Osteocyte (in vitro differentiated cells): ENCODE data around the gene SLC5A4. TPM values are rescaled to one million over a fixed set of nuclear protein-coding genes. Genes with fewer than 3 reads are reported as not detected.

Experiments
- DNase-seq: peaks from one replicate; pipeline ENCODE4 v3.0.0; 2021; ENCODE audit warnings: mixed read lengths; ENCODE audit not compliant: unreplicated experiment; ENCODE audit errors: extremely low spot score
- H3K27ac Mint-ChIP-seq: one replicate; pipeline ENCODE4 v1.8.0; 2021; ENCODE audit warnings: mild to moderate bottlenecking, mixed read lengths; ENCODE audit not compliant: unreplicated experiment
- H3K27me3 Mint-ChIP-seq: one replicate; pipeline ENCODE4 v1.8.0; 2021; ENCODE audit warnings: mixed read lengths; ENCODE audit not compliant: unreplicated experiment
- H3K36me3 Mint-ChIP-seq: one replicate; pipeline ENCODE4 v1.8.0; 2021; ENCODE audit warnings: mixed read lengths; ENCODE audit not compliant: unreplicated experiment
- H3K4me1 Mint-ChIP-seq: one replicate; pipeline ENCODE4 v1.8.0; 2021; ENCODE audit warnings: mixed read lengths; ENCODE audit not compliant: unreplicated experiment
- H3K4me3 Mint-ChIP-seq: one replicate; pipeline ENCODE4 v1.8.0; 2021; ENCODE audit warnings: mild to moderate bottlenecking, moderate library complexity, mixed read lengths; ENCODE audit not compliant: unreplicated experiment
- H3K9me3 Mint-ChIP-seq: one replicate; pipeline ENCODE4 v1.8.0; 2021; ENCODE audit warnings: mixed read lengths; ENCODE audit not compliant: unreplicated experiment
- total RNA-seq: library from RNA; stranded (reverse); gene quantifications from 2 replicates; pipeline ENCODE4 v1.2.1, GENCODE V29; 2021
- TF ChIP-seq, protein P1 (sequence below): fragments of 200-600 bp; sonication (generic); IDR thresholded peaks from 2 replicates; pipeline ENCODE4 v1.5.0; 2021; ENCODE audit warnings: antibody characterized with exemption, mild to moderate bottlenecking, moderate library complexity

The SLC5A4 gene
- total RNA-seq, 1 donor from 2014 or later, result not detected

DNA sequence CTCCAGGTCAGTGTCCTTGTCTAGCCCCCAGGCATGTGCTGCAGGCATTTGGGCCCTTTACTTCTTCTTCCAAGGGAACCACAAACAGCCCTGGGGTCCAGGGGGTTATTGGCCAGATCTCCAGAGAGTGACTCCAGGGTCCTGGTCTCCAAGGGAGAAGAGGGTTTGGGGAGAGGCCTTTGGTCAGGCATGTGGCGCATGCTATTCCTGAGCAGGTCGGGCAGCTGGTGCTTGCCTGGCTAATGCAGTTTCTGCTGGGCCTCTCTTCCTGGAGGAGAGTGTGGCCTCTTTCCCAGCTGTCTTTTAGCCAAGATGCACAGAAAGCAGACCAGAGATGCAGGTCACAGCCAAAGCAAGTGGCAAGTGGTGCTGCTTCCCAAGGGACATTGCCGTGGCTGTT, 46.5 kb downstream of the SLC5A4 start:
- Mint-ChIP-seq H3K27ac (no peak overlapping the region), H3K9me3 (no peaks in the 10 kb centered on the region), H3K4me1 (peaks cover 13% of the 10 kb centered on the region), H3K27me3 (no peaks in the 10 kb centered on the region), H3K36me3 (no peaks in the 10 kb centered on the region), H3K4me3 (no peak overlapping the region)
- TF ChIP-seq, protein P1, sequence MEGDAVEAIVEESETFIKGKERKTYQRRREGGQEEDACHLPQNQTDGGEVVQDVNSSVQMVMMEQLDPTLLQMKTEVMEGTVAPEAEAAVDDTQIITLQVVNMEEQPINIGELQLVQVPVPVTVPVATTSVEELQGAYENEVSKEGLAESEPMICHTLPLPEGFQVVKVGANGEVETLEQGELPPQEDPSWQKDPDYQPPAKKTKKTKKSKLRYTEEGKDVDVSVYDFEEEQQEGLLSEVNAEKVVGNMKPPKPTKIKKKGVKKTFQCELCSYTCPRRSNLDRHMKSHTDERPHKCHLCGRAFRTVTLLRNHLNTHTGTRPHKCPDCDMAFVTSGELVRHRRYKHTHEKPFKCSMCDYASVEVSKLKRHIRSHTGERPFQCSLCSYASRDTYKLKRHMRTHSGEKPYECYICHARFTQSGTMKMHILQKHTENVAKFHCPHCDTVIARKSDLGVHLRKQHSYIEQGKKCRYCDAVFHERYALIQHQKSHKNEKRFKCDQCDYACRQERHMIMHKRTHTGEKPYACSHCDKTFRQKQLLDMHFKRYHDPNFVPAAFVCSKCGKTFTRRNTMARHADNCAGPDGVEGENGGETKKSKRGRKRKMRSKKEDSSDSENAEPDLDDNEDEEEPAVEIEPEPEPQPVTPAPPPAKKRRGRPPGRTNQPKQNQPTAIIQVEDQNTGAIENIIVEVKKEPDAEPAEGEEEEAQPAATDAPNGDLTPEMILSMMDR, result no peak
- no peak for DNase-seq

DNA sequence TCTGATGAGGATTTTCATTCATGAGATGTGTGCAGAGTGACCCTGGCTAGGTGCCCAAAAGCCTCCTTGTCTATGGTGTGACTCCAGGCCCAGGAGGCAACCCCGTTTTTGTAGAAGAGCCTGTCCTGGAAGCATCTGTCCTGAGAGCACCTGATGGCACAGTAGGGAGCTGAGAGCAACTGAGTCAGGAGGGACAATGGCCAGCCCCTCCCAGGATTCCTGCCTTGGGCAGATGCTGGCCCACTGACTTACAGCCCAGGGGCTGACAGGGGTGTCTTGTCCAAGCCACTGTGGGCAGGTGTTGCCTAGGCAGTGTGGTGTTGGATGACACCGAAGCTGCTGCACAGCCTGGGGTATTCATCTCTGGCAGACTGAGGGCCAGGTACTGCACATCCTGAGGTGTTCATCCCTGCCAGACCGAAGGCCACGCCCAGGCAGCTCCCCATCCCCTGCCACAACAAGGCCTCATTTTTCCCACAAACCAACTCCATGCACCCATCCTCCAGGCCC, 47.1 kb downstream of the SLC5A4 start:
- no peaks in the 10 kb centered on the region for H3K27me3 Mint-ChIP-seq
- no peak overlapping the region for H3K4me3 Mint-ChIP-seq
- no peak overlapping the region for H3K27ac Mint-ChIP-seq
- peaks cover 13% of the 10 kb centered on the region for H3K4me1 Mint-ChIP-seq
- TF ChIP-seq, protein P1, result no peak
- H3K36me3 Mint-ChIP-seq, result no peaks in the 10 kb centered on the region
- DNase-seq, result no peak
- H3K9me3 Mint-ChIP-seq, result no peaks in the 10 kb centered on the region

DNA sequence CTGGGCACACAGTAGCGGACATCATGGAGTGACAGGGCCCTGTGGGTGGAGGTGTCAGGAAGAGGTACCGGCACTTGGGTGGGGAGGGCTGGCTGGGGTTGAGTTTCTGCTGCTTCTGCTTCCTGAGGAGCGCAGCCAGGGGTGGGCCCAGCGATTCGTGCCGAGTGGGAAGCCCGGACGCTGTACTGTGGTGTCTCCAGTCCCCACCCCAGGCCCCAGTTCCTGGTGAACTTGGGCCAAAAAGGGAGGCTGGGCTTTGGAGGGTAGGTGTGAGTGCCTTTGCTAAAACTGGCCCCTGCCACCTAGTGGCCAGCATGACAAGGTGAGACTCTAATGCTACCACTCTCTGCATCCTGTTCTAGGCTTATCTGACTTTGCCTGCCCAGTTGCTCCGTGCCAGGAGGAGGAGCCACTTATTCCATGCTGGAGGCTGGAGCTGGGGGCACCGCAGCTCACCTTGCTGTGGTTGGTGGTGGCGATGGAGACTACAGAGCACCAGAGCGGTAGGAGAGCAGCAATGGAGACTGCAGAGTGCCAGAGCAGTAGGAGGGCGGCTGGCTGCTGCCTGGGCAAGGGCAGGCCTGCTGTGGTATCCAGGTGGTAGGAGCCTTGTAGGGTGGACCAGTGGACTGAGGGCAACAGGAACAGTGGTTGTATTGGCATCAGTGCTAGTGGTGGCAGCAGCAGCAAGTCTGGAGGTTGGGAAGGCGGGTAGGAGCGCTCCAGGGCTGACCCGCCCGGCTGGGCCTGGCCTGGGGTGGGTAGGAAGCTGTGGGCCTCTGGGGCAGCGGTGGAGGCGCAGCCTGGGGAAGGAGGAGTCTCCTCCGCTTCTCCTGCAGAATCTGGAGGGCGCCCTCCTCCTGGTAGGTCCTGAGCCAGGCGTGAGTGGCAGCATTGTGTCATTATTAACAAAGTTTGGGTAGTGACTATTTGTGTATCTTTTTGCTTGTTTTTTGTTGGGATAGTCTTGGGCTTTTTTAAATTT, 48.1 kb downstream of the SLC5A4 start:
- Mint-ChIP-seq H3K27me3 (no peaks in the 10 kb centered on the region), H3K27ac (no peak overlapping the region), H3K36me3 (no peaks in the 10 kb centered on the region), H3K9me3 (no peaks in the 10 kb centered on the region), H3K4me3 (no peak overlapping the region), H3K4me1 (peaks cover 13% of the 10 kb centered on the region)
- TF ChIP-seq, protein P1, result peak; percentile 42
- DNase-seq, result no peak

DNA sequence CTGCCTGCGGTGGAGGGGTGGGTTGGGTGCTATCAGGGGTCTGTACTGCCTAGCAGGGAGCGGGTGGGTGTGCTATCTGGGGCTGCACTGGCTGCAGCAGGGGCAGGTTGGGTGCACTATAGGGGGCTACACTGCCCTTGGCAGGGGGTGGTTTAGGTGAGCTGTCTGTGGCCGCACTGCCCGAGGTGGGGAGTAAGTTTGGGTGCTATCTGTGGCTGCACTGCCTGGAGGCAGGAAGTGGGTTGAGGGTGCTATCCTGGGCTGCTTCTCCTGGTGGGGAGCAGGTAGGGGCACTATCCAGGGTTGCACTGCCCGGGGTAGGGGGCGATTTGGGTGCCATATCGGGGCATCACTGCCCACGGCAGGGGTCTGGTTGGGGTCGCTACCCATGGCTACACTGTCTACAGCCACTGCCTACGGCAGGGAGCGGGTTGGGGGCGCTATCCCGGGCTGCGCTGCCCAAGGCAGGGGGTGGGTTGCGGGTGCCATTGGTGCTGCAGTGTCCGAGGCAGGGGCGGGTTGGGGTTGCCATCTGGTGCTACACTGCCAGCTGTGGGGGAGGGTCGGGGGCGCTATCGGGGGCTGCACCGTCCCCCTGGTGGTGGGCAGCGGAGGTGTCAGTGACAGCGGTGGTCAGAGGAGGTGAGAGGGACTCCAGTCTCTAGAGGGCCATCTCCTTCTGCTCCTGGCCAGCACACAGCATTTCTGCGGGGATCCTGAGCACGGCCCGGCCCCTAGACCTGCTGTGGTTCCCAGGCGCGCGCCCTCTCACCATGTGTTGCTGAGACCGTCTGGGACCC, 49.0 kb downstream of the SLC5A4 start:
- no peak for DNase-seq
- Mint-ChIP-seq H3K9me3 (no peaks in the 10 kb centered on the region), H3K4me3 (no peak overlapping the region), H3K4me1 (peaks cover 13% of the 10 kb centered on the region), H3K36me3 (no peaks in the 10 kb centered on the region), H3K27me3 (no peaks in the 10 kb centered on the region), H3K27ac (no peak overlapping the region)
- TF ChIP-seq, protein P1, result no peak
